ENCODE data around the gene DYRK3. TPM values are rescaled to one million over a fixed set of nuclear protein-coding genes. Genes with fewer than 3 reads are reported as not detected.

The DYRK3 gene
- total RNA-seq, 1 donor, result 27.7 TPM

GRCh38 chr1:206691604-206692003, 56.3 kb downstream of the DYRK3 start:
- no peak for DNase-seq (ENCODE audit: low read depth)
- TF ChIP-seq CTCF (IDR thresholded peaks at IDR 0.05; ENCODE audit: insufficient read depth, low read length), result no peak
- no peak overlapping the region for H3K4me3 ChIP-seq (ENCODE audit: low read depth, low read length)

- peak overlapping the region; percentile 18 for H3K4me3 ChIP-seq (ENCODE audit: low read depth, low read length)
- DNase-seq (ENCODE audit: low read depth), result peak; percentile 75
- TF ChIP-seq CTCF (IDR thresholded peaks at IDR 0.05; ENCODE audit: insufficient read depth, low read length), result no peak
Measured at GRCh38 chr1:206693029-206693428, 57.7 kb downstream of the DYRK3 start.

- no peak for TF ChIP-seq CTCF (IDR thresholded peaks at IDR 0.05; ENCODE audit: insufficient read depth, low read length)
Measured at GRCh38 chr1:206693592-206693991, 58.3 kb downstream of the DYRK3 start.

GRCh38 chr1:206694171-206695124, 59.1 kb downstream of the DYRK3 start:
- TF ChIP-seq CTCF (IDR thresholded peaks at IDR 0.05; ENCODE audit: insufficient read depth, low read length), result no peak
- no peak overlapping the region for H3K4me3 ChIP-seq (ENCODE audit: low read depth, low read length)
- DNase-seq (ENCODE audit: low read depth), result no peak

More at GRCh38 chr1:206693592-206693991, 58.3 kb downstream of the DYRK3 start:
- no peak overlapping the region for H3K4me3 ChIP-seq (ENCODE audit: low read depth, low read length)
- DNase-seq (ENCODE audit: low read depth), result peak; percentile 71

GRCh38 chr1:206695733-206696132, 60.4 kb downstream of the DYRK3 start:
- H3K4me3 ChIP-seq (ENCODE audit: low read depth, low read length), result no peak overlapping the region
- TF ChIP-seq CTCF (IDR thresholded peaks at IDR 0.05; ENCODE audit: insufficient read depth, low read length), result no peak
- no peak for DNase-seq (ENCODE audit: low read depth)

GRCh38 chr1:206696812-206697585, 61.7 kb downstream of the DYRK3 start:
- TF ChIP-seq CTCF (IDR thresholded peaks at IDR 0.05; ENCODE audit: insufficient read depth, low read length), result no peak
- H3K4me3 ChIP-seq (ENCODE audit: low read depth, low read length), result no peak overlapping the region
- peak; percentile 45 for DNase-seq (ENCODE audit: low read depth)
